ENCODE results near the gene NCOA3. TPM values are rescaled to one million over a fixed set of nuclear protein-coding genes. Genes with fewer than 3 reads are reported as not detected.

Gene NCOA3
- total and polyA plus RNA-seq, 2 donors (not counting 1 experiment from before 2014, with no cell fraction given) = 22.3 to 23.1 TPM

DNA sequence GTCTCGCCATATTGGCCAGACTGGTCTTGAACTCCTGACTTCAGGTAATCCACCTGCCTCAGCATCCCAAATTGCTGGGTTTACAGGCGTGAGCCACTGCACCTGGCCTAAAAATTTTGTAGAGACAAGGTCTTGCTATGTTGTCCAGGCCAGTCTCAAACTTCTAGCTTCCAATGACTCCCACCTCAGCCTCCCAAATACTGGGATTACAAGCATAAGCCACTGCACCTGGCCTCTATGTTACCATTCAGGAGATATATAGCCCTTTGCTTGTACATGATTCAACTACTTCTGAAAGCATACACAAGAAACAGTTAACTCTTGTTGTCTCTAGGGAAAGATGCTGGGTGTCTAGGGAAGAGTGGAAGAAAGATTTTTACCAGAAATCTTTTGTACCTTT lies 19.0 kb upstream of the NCOA3 start:
- TF ChIP-seq, protein P1, sequence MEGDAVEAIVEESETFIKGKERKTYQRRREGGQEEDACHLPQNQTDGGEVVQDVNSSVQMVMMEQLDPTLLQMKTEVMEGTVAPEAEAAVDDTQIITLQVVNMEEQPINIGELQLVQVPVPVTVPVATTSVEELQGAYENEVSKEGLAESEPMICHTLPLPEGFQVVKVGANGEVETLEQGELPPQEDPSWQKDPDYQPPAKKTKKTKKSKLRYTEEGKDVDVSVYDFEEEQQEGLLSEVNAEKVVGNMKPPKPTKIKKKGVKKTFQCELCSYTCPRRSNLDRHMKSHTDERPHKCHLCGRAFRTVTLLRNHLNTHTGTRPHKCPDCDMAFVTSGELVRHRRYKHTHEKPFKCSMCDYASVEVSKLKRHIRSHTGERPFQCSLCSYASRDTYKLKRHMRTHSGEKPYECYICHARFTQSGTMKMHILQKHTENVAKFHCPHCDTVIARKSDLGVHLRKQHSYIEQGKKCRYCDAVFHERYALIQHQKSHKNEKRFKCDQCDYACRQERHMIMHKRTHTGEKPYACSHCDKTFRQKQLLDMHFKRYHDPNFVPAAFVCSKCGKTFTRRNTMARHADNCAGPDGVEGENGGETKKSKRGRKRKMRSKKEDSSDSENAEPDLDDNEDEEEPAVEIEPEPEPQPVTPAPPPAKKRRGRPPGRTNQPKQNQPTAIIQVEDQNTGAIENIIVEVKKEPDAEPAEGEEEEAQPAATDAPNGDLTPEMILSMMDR (conservative IDR thresholded peaks at IDR 0.05 in 1 of 2, IDR thresholded peaks at IDR 0.05 in 1 of 2; ENCODE audit: low read depth in 1 of 2, low read length in 2 of 2) = no peak
- TF ChIP-seq EZH2 (IDR thresholded peaks at IDR 0.05; ENCODE audit: low read length, missing control alignments) = no peak
- no peak overlapping the region for H2AFZ ChIP-seq (ENCODE audit: low read length)
- no peak overlapping the region for H3K9ac ChIP-seq (ENCODE audit: insufficient read depth, low read length)

DNA sequence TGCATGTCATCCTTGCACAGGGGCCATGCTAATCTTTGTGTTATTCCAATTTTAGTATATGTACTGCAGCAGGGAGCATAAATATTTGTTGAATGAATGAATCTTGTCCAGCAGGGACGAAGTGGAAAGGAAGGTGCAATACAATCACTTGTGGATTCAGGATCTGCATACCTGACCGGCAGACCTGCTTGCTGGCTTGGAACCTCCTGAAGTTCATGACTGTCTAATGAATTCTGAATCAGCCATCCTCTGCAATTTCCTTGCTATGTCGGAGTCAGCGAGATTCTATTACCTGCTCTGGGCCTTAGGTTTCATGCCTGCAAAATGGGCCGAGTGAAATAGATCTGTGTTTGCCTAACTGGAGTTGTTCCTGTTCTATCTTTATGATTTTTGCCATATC lies 17.4 kb upstream of the NCOA3 start:
- Histone ChIP-seq H3K9me3 (ENCODE audit: control insufficient read depth, insufficient read depth, low read depth, low read length) (no peaks in the 10 kb centered on the region), H3K4me1 (ENCODE audit: control insufficient read depth, extremely low read depth, insufficient read depth, low read length) (no peaks in the 10 kb centered on the region), H2AFZ (ENCODE audit: low read length) (no peak overlapping the region), H3K4me3 (replicated peaks in 1 of 4; ENCODE audit: control extremely low read depth in 1 of 4, insufficient read depth in 1 of 4, low read depth in 3 of 4, low read length in 4 of 4) (no peak overlapping the region), H4K20me1 (ENCODE audit: control insufficient read depth, extremely low read depth, insufficient read depth, low read length) (no peaks in the 10 kb centered on the region), H3K27me3 (ENCODE audit: control insufficient read depth, insufficient read depth, low read length) (no peaks in the 10 kb centered on the region), H3K27ac (ENCODE audit: insufficient read depth, low read length) (no peak overlapping the region), H3K79me2 (ENCODE audit: control insufficient read depth, insufficient read depth, low read length) (no peaks in the 10 kb centered on the region), H3K9ac (ENCODE audit: insufficient read depth, low read length) (no peak overlapping the region), H3K36me3 (ENCODE audit: control insufficient read depth, insufficient read depth, low read length) (no peaks in the 10 kb centered on the region), H3K4me2 (ENCODE audit: extremely low read depth, insufficient read depth, low read length) (no peak overlapping the region)
- DNase-seq (ENCODE audit: low read depth in 2 of 2) = no peak
- no peak for TF ChIP-seq EZH2 (IDR thresholded peaks at IDR 0.05; ENCODE audit: low read length, missing control alignments)
- TF ChIP-seq, protein P1 (conservative IDR thresholded peaks at IDR 0.05 in 1 of 2, IDR thresholded peaks at IDR 0.05 in 1 of 2; ENCODE audit: low read depth in 1 of 2, low read length in 2 of 2) = no peak

More for the DNA sequence above, 19.0 kb upstream of the NCOA3 start:
- Histone ChIP-seq H3K36me3 (ENCODE audit: control insufficient read depth, insufficient read depth, low read length) (no peaks in the 10 kb centered on the region), H3K27ac (ENCODE audit: insufficient read depth, low read length) (no peak overlapping the region), H3K9me3 (ENCODE audit: control insufficient read depth, insufficient read depth, low read depth, low read length) (no peaks in the 10 kb centered on the region), H3K79me2 (ENCODE audit: control insufficient read depth, insufficient read depth, low read length) (no peaks in the 10 kb centered on the region), H3K27me3 (ENCODE audit: control insufficient read depth, insufficient read depth, low read length) (no peaks in the 10 kb centered on the region), H3K4me2 (ENCODE audit: extremely low read depth, insufficient read depth, low read length) (no peak overlapping the region), H3K4me3 (replicated peaks in 1 of 4; ENCODE audit: control extremely low read depth in 1 of 4, insufficient read depth in 1 of 4, low read depth in 3 of 4, low read length in 4 of 4) (no peak overlapping the region), H4K20me1 (ENCODE audit: control insufficient read depth, extremely low read depth, insufficient read depth, low read length) (no peaks in the 10 kb centered on the region), H3K4me1 (ENCODE audit: control insufficient read depth, extremely low read depth, insufficient read depth, low read length) (no peaks in the 10 kb centered on the region)
- no peak for DNase-seq (ENCODE audit: low read depth in 2 of 2)

DNA sequence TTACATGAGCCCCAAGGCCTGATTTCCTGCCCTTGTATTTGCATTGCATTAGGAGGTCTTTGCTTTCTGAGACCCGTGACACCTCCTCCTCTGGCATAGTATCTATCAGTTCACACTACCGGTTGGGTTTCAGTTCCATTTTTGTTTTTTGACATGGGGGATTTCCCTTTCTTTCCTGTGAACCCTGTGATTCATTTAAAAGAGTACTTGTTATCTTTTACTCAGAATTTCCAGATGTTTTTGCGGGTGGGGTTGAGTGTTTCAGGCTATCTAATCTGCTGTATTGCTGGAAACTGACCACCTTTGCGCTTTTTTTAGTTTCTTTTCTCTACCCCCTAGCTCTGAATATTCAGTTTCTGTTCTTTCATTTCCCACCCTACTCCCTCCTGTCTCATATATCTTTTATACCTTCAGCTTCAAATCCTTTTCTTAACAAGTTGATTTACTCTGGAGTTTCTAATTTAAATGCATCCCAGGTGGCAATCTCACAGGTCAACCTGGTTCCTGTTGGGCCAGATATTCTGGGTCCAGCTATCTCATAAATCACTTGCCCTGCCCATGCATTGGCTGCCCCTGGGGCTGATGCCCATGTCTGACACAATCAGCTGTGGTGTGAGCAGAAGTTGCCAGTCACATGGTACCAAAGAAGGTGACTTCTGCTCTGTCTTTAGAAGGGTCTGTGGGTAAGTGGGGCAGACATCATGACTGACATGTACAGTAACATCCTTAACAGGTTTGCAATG lies 14.3 kb upstream of the NCOA3 start:
- no peaks in the 10 kb centered on the region for H3K27me3 ChIP-seq (ENCODE audit: control insufficient read depth, insufficient read depth, low read length)
- no peaks in the 10 kb centered on the region for H3K9me3 ChIP-seq (ENCODE audit: control insufficient read depth, insufficient read depth, low read depth, low read length)
- H3K4me2 ChIP-seq (ENCODE audit: extremely low read depth, insufficient read depth, low read length) = no peak overlapping the region
- no peaks in the 10 kb centered on the region for H4K20me1 ChIP-seq (ENCODE audit: control insufficient read depth, extremely low read depth, insufficient read depth, low read length)
- no peaks in the 10 kb centered on the region for H3K36me3 ChIP-seq (ENCODE audit: control insufficient read depth, insufficient read depth, low read length)
- no peaks in the 10 kb centered on the region for H3K4me1 ChIP-seq (ENCODE audit: control insufficient read depth, extremely low read depth, insufficient read depth, low read length)
- H3K79me2 ChIP-seq (ENCODE audit: control insufficient read depth, insufficient read depth, low read length) = no peaks in the 10 kb centered on the region
- no peak overlapping the region for H3K4me3 ChIP-seq (replicated peaks in 1 of 4; ENCODE audit: control extremely low read depth in 1 of 4, insufficient read depth in 1 of 4, low read depth in 3 of 4, low read length in 4 of 4)
- DNase-seq (ENCODE audit: low read depth in 2 of 2) = peak in 1 of 2 donors; percentile 34
- TF ChIP-seq, protein P1 (conservative IDR thresholded peaks at IDR 0.05 in 1 of 2, IDR thresholded peaks at IDR 0.05 in 1 of 2; ENCODE audit: low read depth in 1 of 2, low read length in 2 of 2) = no peak
- TF ChIP-seq EZH2 (IDR thresholded peaks at IDR 0.05; ENCODE audit: low read length, missing control alignments) = no peak
- no peak overlapping the region for H3K9ac ChIP-seq (ENCODE audit: insufficient read depth, low read length)
- H2AFZ ChIP-seq (ENCODE audit: low read length) = no peak overlapping the region
- no peak overlapping the region for H3K27ac ChIP-seq (ENCODE audit: insufficient read depth, low read length)
